A673 (cell line): ENCODE measurements around the gene MANEAL. TPM values are rescaled to one million over a fixed set of nuclear protein-coding genes. Genes with fewer than 3 reads are reported as not detected.

Experiments
- BruUV-seq: library from RNA; stranded (reverse); fragments of 400-500 nt; replicated peaks from 2 replicates; lab custom pipeline; 2021; lab: Mats Ljungman, UMichigan
- CTCF ChIA-PET: fragments of 300-600 bp; sonication (Branson Sonifier 250); formaldehyde crosslinking; loops from one replicate; lab custom pipeline; 2022; ENCODE audit warnings: antibody characterized with exemption; lab: Charles Lee
- POLR2A ChIA-PET: fragments of 300-600 bp; sonication (Branson Sonifier 250); formaldehyde crosslinking; loops from one replicate; lab custom pipeline; 2022; ENCODE audit warnings: antibody characterized with exemption; ENCODE audit not compliant: low non-redundant PET; lab: Charles Lee
- DNase-seq: peaks from one replicate; pipeline ENCODE4 v3.0.0-alpha.2; 2015; ENCODE audit warnings: low spot score
- H3K27ac ChIP-seq: fragments of 200-600 bp; sonication (generic); 2 replicates; pipeline ENCODE4 v1.5.1; 2016; ENCODE audit warnings: mixed run types, low read depth, mild to moderate bottlenecking, mixed read lengths, antibody characterized with exemption, low read length; ENCODE audit not compliant: poor library complexity, severe bottlenecking
- H3K27me3 ChIP-seq: fragments of 200-600 bp; sonication (generic); replicated peaks from 2 replicates; pipeline ENCODE4 v1.6.1; 2017; ENCODE audit warnings: mixed run types, low read depth, mild to moderate bottlenecking, mixed read lengths, antibody characterized with exemption, low read length; ENCODE audit not compliant: insufficient read depth, poor library complexity
- H3K36me3 ChIP-seq: fragments of 200-600 bp; sonication (generic); 2 replicates; pipeline ENCODE4 v1.6.1; 2016; ENCODE audit warnings: mixed run types, mild to moderate bottlenecking, mixed read lengths, antibody characterized with exemption, low read length; ENCODE audit not compliant: insufficient read depth, poor library complexity, severe bottlenecking
- H3K4me1 ChIP-seq: fragments of 200-600 bp; sonication (generic); 2 replicates; pipeline ENCODE4 v1.6.1; 2017; ENCODE audit warnings: mixed run types, mild to moderate bottlenecking, mixed read lengths, antibody characterized with exemption, low read length; ENCODE audit not compliant: insufficient read depth, poor library complexity, severe bottlenecking
- H3K4me3 ChIP-seq: fragments of 200-600 bp; sonication (generic); 2 replicates; pipeline ENCODE4 v1.5.1; 2016; ENCODE audit warnings: low read depth, mixed run types, mild to moderate bottlenecking, mixed read lengths, low read length; ENCODE audit not compliant: poor library complexity, severe bottlenecking
- H3K9me3 ChIP-seq: fragments of 200-600 bp; sonication (generic); 2 replicates; pipeline ENCODE4 v1.6.1; 2016; ENCODE audit warnings: mixed run types, low read depth, mild to moderate bottlenecking, mixed read lengths, antibody characterized with exemption, low read length; ENCODE audit not compliant: poor library complexity, severe bottlenecking
- CTCF ChIP-seq: fragments of 300-800, 200-600 bp; sonication (generic); conservative IDR thresholded peaks from 2 replicates; pipeline ENCODE4 v1.5.1; 2017; ENCODE audit warnings: low read depth, mild to moderate bottlenecking, antibody characterized with exemption, low read length, moderate library complexity, mixed read lengths
- EZH2 ChIP-seq: fragments of 200-600 bp; sonication (generic); IDR thresholded peaks from 2 replicates; pipeline ENCODE4 v1.6.1; 2017; ENCODE audit warnings: borderline replicate concordance, low read depth, mild to moderate bottlenecking, mixed read lengths, antibody characterized with exemption, low read length; ENCODE audit not compliant: poor library complexity, severe bottlenecking
- intact Hi-C: fragments of 100-400 bp; cut with micrococcal nuclease; formaldehyde crosslinking; loops from one replicate; pipeline ENCODE4 v1.10.0; 2022; ENCODE audit not compliant: unreplicated experiment
- total RNA-seq: library from RNA; stranded (reverse); gene quantifications from 2 replicates; pipeline ENCODE4 v1.2.3, GENCODE V29; 2021

The MANEAL gene
- total RNA-seq, 1 experiment from 2014 or later: 5.9 TPM

- Histone ChIP-seq H3K27ac (peak overlapping the region; percentile 86), H3K9me3 (no peaks in the 10 kb centered on the region), H3K27me3 (no peaks in the 10 kb centered on the region), H3K4me3 (peak overlapping the region; percentile 80), H3K4me1 (peaks cover 15% of the 10 kb centered on the region), H3K36me3 (peaks cover 45% of the 10 kb centered on the region)
- DNase-seq: no peak
- CTCF ChIA-PET: no interaction called here
- intact Hi-C loops: loop anchor here (5.0 to 10.0 kb wide), 2 partner anchors 50 to 112 kb away; partner anchors contain the start of genes CDCA8 and MTF1
- TF ChIP-seq CTCF (no peak), EZH2 (no peak)
- POLR2A ChIA-PET: no interaction called here
- no TSS peak for BruUV-seq
Measured at GRCh38 chr1:37807220-37807554, 13.5 kb downstream of the MANEAL start.

- TSS peak; percentile 30 for BruUV-seq
- TF ChIP-seq EZH2: no peak
- TF ChIP-seq CTCF: no peak
- H3K36me3 ChIP-seq: peaks cover 39% of the 10 kb centered on the region
Measured at GRCh38 chr1:37807555-37808368, 14.1 kb downstream of the MANEAL start, which contains the start of the genes C1orf122 and YRDC. C1orf122 (plus strand) TSS chr1:37807790; CDS start chr1:37808405, 615 bp downstream. YRDC (minus strand) TSS chr1:37808208; CDS start chr1:37808180, 28 bp downstream.

GRCh38 chr1:37808369-37809319 lies 15.0 kb downstream of the MANEAL start:
- BruUV-seq: TSS peak; percentile 72
- H3K27me3 ChIP-seq: no peaks in the 10 kb centered on the region
- intact Hi-C loops: loop anchor here (5.0 to 10.0 kb wide), 2 partner anchors 49 to 114 kb away; partner anchors contain the start of genes CDCA8 and MTF1
- TF ChIP-seq CTCF: peak; percentile 17; the same call in 1 of the 2 replicates
- TF ChIP-seq EZH2: no peak
- peak overlapping the region; percentile 86 for H3K27ac ChIP-seq
- ChIA-PET CTCF (interaction anchor here (0.6 to 1.2 kb wide), 3 partner anchors 20 to 1358 kb away, joined by 4 to 10 read pairs (median 5); partner anchors contain the start of gene MTF1), POLR2A (interaction anchor here (0.7 kb wide), 4 partner anchors 70 to 1590 kb away, joined by 4 to 11 read pairs (median 8); no protein-coding TSS in a partner anchor)
- H3K4me1 ChIP-seq: peaks cover 15% of the 10 kb centered on the region
- no peaks in the 10 kb centered on the region for H3K9me3 ChIP-seq
- DNase-seq: peak; percentile 71
- H3K4me3 ChIP-seq: peak overlapping the region; percentile 80
- H3K36me3 ChIP-seq: peaks cover 31% of the 10 kb centered on the region

More at GRCh38 chr1:37807555-37808368, 14.1 kb downstream of the MANEAL start, which contains the start of the genes C1orf122 and YRDC:
- Histone ChIP-seq H3K4me3 (peak within 1 kb of the TSS; percentile 80), H3K9me3 (no peaks in the 10 kb centered on the region), H3K4me1 (peaks cover 15% of the 10 kb centered on the region), H3K27me3 (no peaks in the 10 kb centered on the region), H3K27ac (peak within 1 kb of the TSS; percentile 86)
- DNase-seq: peak; percentile 98
- ChIA-PET POLR2A (interaction anchor here (0.5 to 0.7 kb wide), 5 partner anchors 48 to 1591 kb away, joined by 4 to 11 read pairs (median 8); no protein-coding TSS in a partner anchor), CTCF (interaction anchor here (0.6 to 1.2 kb wide), 3 partner anchors 21 to 1357 kb away, joined by 4 to 10 read pairs (median 5); partner anchors contain the start of gene MTF1)
- intact Hi-C loops: loop anchor here (5.0 to 10.0 kb wide), 2 partner anchors 50 to 113 kb away; partner anchors contain the start of genes CDCA8 and MTF1
